GM21786 (cell line): ENCODE results near the gene PROX1.
"Not testable (repeated sequence)": the region's sequence is repeated elsewhere in the genome, so short reads cannot be mapped to it uniquely, and the experiment has no call there.

ENCODE experiments used
- ATAC-seq: cut with Tn5 transposase; IDR thresholded peaks from one replicate; pipeline ENCODE4 v1.9.1; 2021; ENCODE audit not compliant: unreplicated experiment

The PROX1 gene

DNA sequence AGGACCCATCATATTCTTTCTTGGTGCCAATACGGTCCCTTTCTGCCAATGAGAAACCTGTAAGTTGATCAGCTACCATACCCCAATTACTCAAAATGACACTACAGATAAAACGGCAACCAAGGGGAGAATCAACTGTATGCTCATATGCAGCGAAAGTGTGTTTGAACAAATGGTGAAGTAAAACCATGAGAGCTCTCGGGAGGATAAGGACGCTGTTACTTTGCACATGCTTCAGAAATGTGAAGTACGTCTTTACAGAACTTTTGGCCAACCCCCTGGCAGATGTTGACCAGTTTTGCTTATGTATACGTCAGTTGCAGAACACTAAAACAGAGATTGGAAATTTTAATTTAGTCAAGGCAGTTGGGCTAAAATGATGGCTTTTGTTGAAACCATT, 79.6 kb downstream of the PROX1 start:
- ATAC-seq: no peak

DNA sequence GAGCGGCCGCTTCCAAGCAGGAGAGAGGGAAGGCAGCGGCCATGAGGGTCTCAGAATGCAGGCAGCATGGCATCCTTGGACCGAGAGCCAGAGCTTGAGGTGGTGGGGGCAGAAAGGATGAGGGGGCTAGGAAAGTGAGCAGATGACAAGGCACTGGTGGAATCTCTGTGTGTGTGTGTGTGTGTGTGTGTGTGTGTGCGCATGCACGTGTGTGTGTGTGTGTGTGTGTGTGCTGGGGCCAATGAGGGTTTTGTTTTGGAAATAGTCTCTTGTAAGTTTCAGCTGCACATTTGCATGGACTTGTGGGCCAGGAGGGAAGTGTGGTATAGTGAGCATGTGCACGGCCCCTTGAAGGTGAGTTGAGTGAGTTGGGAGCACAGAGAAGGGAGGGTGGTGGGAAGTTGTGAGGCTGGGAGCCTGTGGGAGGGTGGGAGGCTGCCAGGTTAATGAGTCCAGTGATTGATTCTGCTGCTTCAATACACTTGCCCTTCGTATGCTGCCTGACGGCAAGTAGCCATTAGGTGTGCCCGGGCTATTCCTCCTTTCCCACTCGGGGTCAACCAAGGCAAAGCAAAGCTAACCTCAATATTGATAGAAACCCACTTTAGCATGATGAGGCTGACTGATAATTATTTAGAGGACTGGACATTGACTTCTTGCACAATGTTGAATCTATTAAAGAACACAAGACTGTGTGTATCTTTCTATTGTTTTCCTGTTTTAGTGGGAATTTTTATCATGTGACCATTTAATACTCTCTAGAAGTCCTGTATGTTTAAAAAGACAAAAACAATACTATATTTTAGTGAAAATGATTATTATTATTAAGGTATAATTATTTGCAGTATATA, 80.3 kb downstream of the PROX1 start:
- no peak for ATAC-seq

DNA sequence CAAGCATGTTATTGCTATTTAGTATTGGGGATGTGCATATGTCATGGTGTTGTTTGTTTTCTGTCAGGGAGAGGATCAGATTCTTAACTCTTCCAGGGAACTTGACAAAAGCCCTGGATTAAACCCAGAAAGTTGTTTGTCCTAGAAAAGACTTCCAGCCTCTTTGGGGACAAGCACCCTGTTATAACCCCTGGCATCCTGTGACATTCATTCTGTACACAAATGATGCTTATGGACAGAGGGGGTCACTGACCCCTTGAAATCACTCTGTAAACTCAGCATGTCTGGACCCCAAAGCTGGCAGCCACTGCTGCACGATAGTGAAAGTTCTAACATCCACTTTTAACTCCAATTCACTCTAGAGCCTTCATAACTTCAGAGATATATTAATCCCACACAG, 81.2 kb downstream of the PROX1 start:
- no peak for ATAC-seq

- no peak for ATAC-seq
Measured at GRCh38 chr1:214071469-214071868, 83.7 kb downstream of the PROX1 start.

DNA sequence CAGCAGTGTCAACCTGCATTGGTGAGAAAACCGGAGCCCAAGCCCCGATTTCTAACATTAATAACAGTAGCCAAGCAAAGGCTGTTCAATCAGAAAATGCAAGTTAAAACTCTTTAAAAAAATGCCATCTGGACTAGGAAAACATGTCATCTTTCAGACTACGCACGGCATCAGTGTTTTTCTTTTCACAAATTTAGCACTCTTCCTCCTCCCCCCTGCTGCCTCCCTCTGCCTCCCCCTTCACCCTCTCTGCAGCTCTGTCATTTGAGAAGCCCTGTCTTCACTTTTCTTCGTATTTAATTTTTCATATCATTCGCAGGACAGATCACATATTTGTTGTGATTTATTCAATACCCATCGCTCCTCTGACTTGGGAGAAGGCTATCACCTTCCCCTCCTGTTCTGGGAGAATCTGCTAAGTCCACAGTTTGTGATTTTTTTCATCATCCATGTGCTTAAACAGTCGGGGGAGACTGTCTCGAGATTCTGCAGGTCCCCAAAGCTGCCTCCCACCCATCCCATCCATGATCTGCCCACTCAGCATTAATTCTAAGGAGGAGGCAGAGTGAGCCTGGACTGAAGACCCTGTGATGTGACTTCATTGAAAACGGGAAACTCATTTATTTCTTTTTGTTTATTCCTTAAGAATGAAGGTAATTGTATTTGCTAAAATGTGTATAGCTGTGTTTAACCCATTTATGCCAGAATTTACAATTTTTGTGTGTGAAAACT, 84.8 kb downstream of the PROX1 start:
- ATAC-seq: no peak

- ATAC-seq: no peak
Measured at GRCh38 chr1:214074477-214074876, 86.7 kb downstream of the PROX1 start.

GRCh38 chr1:214075305-214075998, 87.7 kb downstream of the PROX1 start:
- ATAC-seq: no peak

- ATAC-seq: no peak
Measured at GRCh38 chr1:214075999-214076707, 88.4 kb downstream of the PROX1 start.

- ATAC-seq: no peak
Measured at GRCh38 chr1:214076708-214077065, 88.9 kb downstream of the PROX1 start.

DNA sequence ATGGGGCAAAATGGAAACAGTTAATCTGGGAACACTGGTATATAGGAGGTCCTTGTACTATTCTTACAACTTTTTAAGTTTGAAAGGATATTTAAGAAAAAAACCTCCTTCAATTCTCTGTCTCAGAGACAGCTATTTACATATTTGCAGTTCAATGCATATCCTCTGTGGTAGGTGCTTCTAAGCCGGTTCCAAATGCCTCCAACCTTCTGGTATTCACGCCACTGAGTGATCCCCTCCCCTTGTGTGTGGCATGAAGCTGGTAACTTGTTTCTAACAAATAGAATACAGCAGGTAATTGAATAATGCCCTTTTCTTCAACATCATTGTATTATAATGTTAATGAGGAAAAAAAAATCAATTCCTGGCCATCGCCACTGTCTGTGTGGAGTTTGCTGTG, 91.2 kb downstream of the PROX1 start:
- ATAC-seq: no peak

DNA sequence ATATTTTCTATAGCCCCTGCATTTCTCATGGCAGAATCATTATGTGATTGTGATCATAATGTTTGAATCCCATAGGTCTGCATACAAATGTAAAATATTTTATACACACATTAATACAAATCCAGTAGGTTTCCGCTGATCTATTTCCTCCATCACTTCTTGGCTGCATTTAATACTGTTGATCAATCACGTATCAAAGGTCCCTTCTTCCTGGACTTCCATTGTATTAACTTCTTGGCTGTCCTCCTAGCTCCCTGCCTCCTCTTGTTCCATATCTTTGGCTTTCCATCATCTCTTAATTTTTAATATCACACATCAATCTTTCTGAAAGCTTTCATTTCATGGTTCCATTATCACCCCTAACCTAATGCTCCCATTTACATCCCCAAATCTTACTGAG, 97.6 kb downstream of the PROX1 start:
- no peak for ATAC-seq

- no peak for ATAC-seq
Measured at GRCh38 chr1:214086945-214087344, 99.2 kb downstream of the PROX1 start.

DNA sequence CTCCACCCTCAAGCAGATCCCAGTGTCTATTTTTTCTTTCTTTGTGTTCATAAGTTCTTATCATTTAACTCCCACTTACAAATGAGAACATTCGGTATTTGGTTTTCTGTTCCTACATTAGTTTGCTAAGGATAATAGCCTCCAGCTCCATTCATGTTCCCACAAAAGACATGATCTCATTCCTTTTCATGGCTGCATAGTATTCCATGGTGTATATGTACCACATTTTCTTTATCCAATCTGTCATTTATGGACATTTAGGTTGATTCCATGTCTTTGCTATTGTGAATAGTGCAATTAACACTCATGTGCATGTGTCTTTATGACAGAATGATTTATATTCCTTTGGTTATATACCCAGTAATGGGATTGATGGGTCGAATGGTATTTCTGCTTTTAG, 101.2 kb downstream of the PROX1 start:
- ATAC-seq: not testable (repeated sequence)
